Astrocyte (in vitro differentiated cells and primary cell): ENCODE measurements around the gene LRMDA.

ENCODE experiments used
- CTCF ChIP-seq: IDR thresholded peaks from 2 replicates; pipeline ENCODE4 v1.5.1; 2011; ENCODE audit warnings: low read depth, mild to moderate bottlenecking, inconsistent platforms, low read length, moderate library complexity; ENCODE audit not compliant: insufficient read depth
- EZH2 ChIP-seq: IDR thresholded peaks from 2 replicates; pipeline ENCODE4 v1.6.1; 2012; ENCODE audit warnings: mild to moderate bottlenecking, low read length, inconsistent platforms; ENCODE audit not compliant: insufficient read depth

GRCh38 chr10:75418712-75419111 is 12.7 kb upstream of the LRMDA start:
- TF ChIP-seq CTCF: no peak
- TF ChIP-seq EZH2: no peak
